ENCODE results near the gene WBP4. TPM values are rescaled to one million over a fixed set of nuclear protein-coding genes. Genes with fewer than 3 reads are reported as not detected.

The WBP4 gene
- total and polyA plus RNA-seq, 2 of the 13 experiments (the other 11 are each of a cell fraction or from before 2014, with no cell fraction given): 6.7 to 11.7 TPM

GRCh38 chr13:41061914-41062837, 867 bp downstream of the WBP4 start (continued):
- TF ChIP-seq E2F1 (CRISPR knock-in tag; IDR thresholded peaks at IDR 0.05): no peak
- TF ChIP-seq ZFYVE20 (CRISPR knock-in tag; IDR thresholded peaks at IDR 0.05; ENCODE audit: borderline replicate concordance, low read depth): no peak
- no peak for TF ChIP-seq ZNF142 (CRISPR knock-in tag; IDR thresholded peaks at IDR 0.05)
- no peak for TF ChIP-seq ZMAT3 (CRISPR knock-in tag; conservative IDR thresholded peaks at IDR 0.05)
- TF ChIP-seq ZGPAT (CRISPR knock-in tag; IDR thresholded peaks at IDR 0.05): no peak
- TF ChIP-seq ARID3A (IDR thresholded peaks at IDR 0.05; ENCODE audit: low read depth, low read length): no peak
- no peak for TF ChIP-seq BRD4 (CRISPR knock-in tag; IDR thresholded peaks at IDR 0.05)
- TF ChIP-seq ZNF879 (CRISPR knock-in tag; IDR thresholded peaks at IDR 0.05): no peak
- TF ChIP-seq U2AF1 (optimal IDR thresholded peaks at IDR 0.05; ENCODE audit: low read depth, low read length): no peak
- TF ChIP-seq ZBTB44 (CRISPR knock-in tag; IDR thresholded peaks at IDR 0.05): no peak
- TF ChIP-seq ZNF33A (CRISPR knock-in tag; IDR thresholded peaks at IDR 0.05; ENCODE audit: borderline replicate concordance): peak; percentile 57; the same call in 1 of the 2 replicates
- TF ChIP-seq CEBPB (IDR thresholded peaks at IDR 0.05; ENCODE audit: borderline replicate concordance, low read depth, low read length): peak; percentile 82; the same call in 1 of the 2 replicates
- TF ChIP-seq GTF3A (CRISPR knock-in tag; conservative IDR thresholded peaks at IDR 0.05): 0 out of 2 replicates have a peak, but pooled peaks have one; percentile 6
- peak; percentile 42; the same call in 1 of the 2 replicates for TF ChIP-seq SIN3A (IDR thresholded peaks at IDR 0.05; ENCODE audit: borderline replicate concordance, low read depth, low read length)
- TF ChIP-seq NONO (IDR thresholded peaks at IDR 0.05): no peak
- TF ChIP-seq NONO (CRISPR knock-in tag; conservative IDR thresholded peaks at IDR 0.05): no peak

Data from HepG2 (cell line).